K562 (cell line): ENCODE data around the gene RGS3. TPM values are rescaled to one million over a fixed set of nuclear protein-coding genes. Genes with fewer than 3 reads are reported as not detected.

Source experiments
- ARID2 ChIP-seq: fragments of 450-650 bp; IDR thresholded peaks from 2 replicates; pipeline ENCODE4 v1.6.1; 2017; ENCODE audit warnings: antibody characterized with exemption, mild to moderate bottlenecking
- ARNT ChIP-seq, 2 experiments: fragments of 450-650 bp; IDR thresholded peaks; 2 replicates each; pipeline ENCODE4 v1.6.1; 2016; ENCODE audit warnings: mild to moderate bottlenecking in 1 of 2
- BCL6 ChIP-seq: fragments of 250-450 bp; sonication (Bioruptor Pico); IDR thresholded peaks from 2 replicates; pipeline ENCODE4 v1.4.0; 2020
- CEBPG ChIP-seq, 3 experiments: fragments of 200-800 bp in 1 of 3; sonication (Bioruptor generic) in 1 of 3; sonication (generic) in 1 of 3; formaldehyde crosslinking in 1 of 3; IDR thresholded peaks in 2 of 3; conservative IDR thresholded peaks in 1 of 3; 2 replicates each; pipeline versions ENCODE4 v1.6.1 to v1.8.0; 2016 to 2022; ENCODE audit warnings: missing compliant biosample characterization in 2 of 3, missing genetic modification characterization in 2 of 3, mild to moderate bottlenecking in 1 of 3, missing genetic modification reagents in 1 of 3
- EGR1 ChIP-seq: fragments of 450-650 bp; conservative IDR thresholded peaks from 2 replicates; pipeline ENCODE4 v1.6.1; 2017; ENCODE audit warnings: mild to moderate bottlenecking
- FOSL1 ChIP-seq: fragments of 200-800 bp; sonication (Bioruptor generic); conservative IDR thresholded peaks from 2 replicates; pipeline ENCODE4 v1.6.1; 2016; ENCODE audit warnings: missing genetic modification characterization, missing compliant biosample characterization
- FOXA3 ChIP-seq, 2 experiments: fragments of 450-650 bp in 1 of 2; sonication (generic) in 1 of 2; formaldehyde crosslinking; IDR thresholded peaks in 1 of 2; conservative IDR thresholded peaks in 1 of 2; 2 replicates each; pipeline versions ENCODE4 v1.4.0 to v1.8.0; 2020 to 2022; ENCODE audit warnings: mild to moderate bottlenecking in 2 of 2, missing genetic modification reagents in 1 of 2
- NCOR1 ChIP-seq: fragments of 450-650 bp; IDR thresholded peaks from 2 replicates; pipeline ENCODE4 v1.6.1; 2016; ENCODE audit warnings: mild to moderate bottlenecking, moderate library complexity
- PHB2 ChIP-seq: fragments of 450-650 bp; IDR thresholded peaks from 2 replicates; pipeline ENCODE4 v1.6.1; 2017; ENCODE audit warnings: low read depth
- PPARD ChIP-seq: fragments of 250-450 bp; sonication (Bioruptor Pico); IDR thresholded peaks from 2 replicates; pipeline ENCODE4 v1.8.0; 2022; ENCODE audit warnings: inconsistent platforms, mild to moderate bottlenecking, moderate library complexity
- SMAD1 ChIP-seq: fragments of 150-350 bp; IDR thresholded peaks from 2 replicates; pipeline ENCODE4 v1.6.1; 2014; ENCODE audit warnings: low read length, low read depth; ENCODE audit not compliant: partially characterized antibody
- SMAD2 ChIP-seq: fragments of 150-350 bp; IDR thresholded peaks from 2 replicates; pipeline ENCODE4 v1.6.1; 2014; ENCODE audit warnings: low read depth, mild to moderate bottlenecking, low read length
- SRSF1 ChIP-seq: fragments of 200-400 bp; formaldehyde crosslinking; IDR thresholded peaks from 2 replicates; pipeline ENCODE4 v1.6.1; 2017; ENCODE audit warnings: mild to moderate bottlenecking, low read depth, low read length, moderate library complexity
- TEAD2 ChIP-seq: fragments of 450-650 bp; IDR thresholded peaks from 2 replicates; pipeline ENCODE4 v1.6.1; 2016; ENCODE audit warnings: missing genetic modification characterization, control low read depth, missing compliant biosample characterization
- ZFP1 ChIP-seq: fragments of 450-650 bp; formaldehyde crosslinking; IDR thresholded peaks from 2 replicates; pipeline ENCODE4 v1.4.0; 2020; ENCODE audit warnings: mild to moderate bottlenecking, mixed read lengths
- ZNF239 ChIP-seq: fragments of 250-450 bp; sonication (Bioruptor Pico); IDR thresholded peaks from 2 replicates; pipeline ENCODE4 v1.4.0; 2020; ENCODE audit warnings: mild to moderate bottlenecking
- ZNF431 ChIP-seq: sonication (generic); formaldehyde crosslinking; IDR thresholded peaks from 2 replicates; pipeline ENCODE4 v1.8.0; 2022; ENCODE audit warnings: mild to moderate bottlenecking, missing genetic modification reagents
- ZNF75A ChIP-seq: fragments of 450-650 bp; formaldehyde crosslinking; IDR thresholded peaks from 2 replicates; pipeline ENCODE4 v1.4.0; 2020; ENCODE audit warnings: mild to moderate bottlenecking
- polyA plus RNA-seq, 8 experiments: library from polyadenylated mRNA; depleted of rRNA in 4 of 8; stranded (reverse) in 5 of 8; unstranded in 3 of 8; fragments of >200 nt; fragmentation: Nextera tagmentation in 2 of 8; fragmentation: Illumina TruSeq in 1 of 8; extraction: Ambion mirVana in 2 of 8; extraction: Trizol in 1 of 8; gene quantifications; 2 replicates each; pipeline versions ENCODE4 v1.2.1 to v1.2.3, GENCODE V29; 2011 to 2014; ENCODE audit warnings: inconsistent platforms in 1 of 8, missing spikeins in 1 of 8
- total RNA-seq, 7 experiments: library from RNA; depleted of rRNA in 6 of 7; stranded (reverse); fragments of >200 nt in 6 of 7; fragmentation: Illumina TruSeq in 2 of 7; extraction: Trizol in 2 of 7; gene quantifications; 2 replicates each; pipeline versions ENCODE4 v1.2.1 to v1.2.3, GENCODE V29; 2011 to 2021; ENCODE audit warnings: low replicate concordance in 1 of 7
- TF ChIP-seq, protein P1 (sequence below): fragments of 200-800 bp; sonication (Bioruptor generic); IDR thresholded peaks from 2 replicates; pipeline ENCODE4 v1.6.1; 2017; ENCODE audit warnings: missing genetic modification characterization, missing compliant biosample characterization
- TF ChIP-seq, protein P2 (sequence below): sonication (generic); formaldehyde crosslinking; IDR thresholded peaks from 2 replicates; pipeline ENCODE4 v1.8.0; 2022; ENCODE audit warnings: mild to moderate bottlenecking, missing genetic modification reagents, borderline replicate concordance
- TF ChIP-seq, protein P3 (sequence below): fragments of 450-650 bp; formaldehyde crosslinking; IDR thresholded peaks from 2 replicates; pipeline ENCODE4 v1.4.0; 2022; ENCODE audit warnings: missing genetic modification characterization
- TF ChIP-seq, protein P4 (sequence below): fragments of 250-450 bp; sonication (Bioruptor Pico); IDR thresholded peaks from 2 replicates; pipeline ENCODE4 v1.8.0; 2021; ENCODE audit warnings: mild to moderate bottlenecking, moderate library complexity

The RGS3 gene
- total and polyA plus RNA-seq, 9 of the 15 experiments (the other 6 are each of a cell fraction or from before 2014, with no cell fraction given): 0.08 to 2.9 (median 0.95) TPM

DNA sequence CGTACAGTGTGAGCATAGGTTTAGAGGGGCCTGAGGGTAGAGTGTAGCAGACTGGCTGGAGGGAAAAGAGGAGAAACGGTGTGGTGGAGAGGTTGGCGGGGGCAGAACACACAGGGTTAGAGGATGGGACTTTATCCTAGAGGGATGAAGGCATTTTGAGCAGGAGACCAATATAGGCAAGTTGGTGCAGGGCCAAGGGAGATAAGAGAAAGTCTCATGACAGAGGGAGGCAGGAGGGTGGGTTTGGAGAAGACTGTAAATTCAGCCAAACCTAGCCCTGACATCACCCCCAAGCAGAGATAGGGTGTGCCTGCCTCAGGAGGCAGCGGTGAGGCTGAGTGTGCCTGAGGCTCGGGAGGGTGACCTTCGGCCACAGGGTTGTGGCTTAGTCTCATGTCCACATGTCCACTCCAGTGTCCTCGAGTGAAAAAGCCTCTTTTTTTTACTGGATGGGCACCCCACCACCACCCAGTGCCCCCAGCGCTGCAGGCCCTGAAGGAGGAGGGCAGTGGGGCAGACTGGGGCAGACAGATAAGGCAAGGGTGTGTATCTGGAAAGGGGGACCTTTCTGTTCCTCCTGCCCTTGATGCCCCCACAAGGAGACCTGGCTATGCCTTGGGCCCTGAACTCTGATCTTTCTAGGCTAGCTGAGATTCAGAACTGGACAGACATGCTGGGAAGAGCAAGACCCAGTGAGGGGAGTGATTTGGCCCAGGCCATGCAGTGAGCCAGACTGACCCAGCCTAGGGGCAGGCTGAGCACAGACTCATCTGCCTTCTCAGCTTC is 108.7 kb downstream of the RGS3 start (continued):
- no peak for TF ChIP-seq FOSL1 (tag)
- no peak for TF ChIP-seq FOXA3 (CRISPR knock-in tag; conservative IDR thresholded peaks at IDR 0.05 in 1 of 2, IDR thresholded peaks at IDR 0.05 in 1 of 2)
- TF ChIP-seq, protein P1, sequence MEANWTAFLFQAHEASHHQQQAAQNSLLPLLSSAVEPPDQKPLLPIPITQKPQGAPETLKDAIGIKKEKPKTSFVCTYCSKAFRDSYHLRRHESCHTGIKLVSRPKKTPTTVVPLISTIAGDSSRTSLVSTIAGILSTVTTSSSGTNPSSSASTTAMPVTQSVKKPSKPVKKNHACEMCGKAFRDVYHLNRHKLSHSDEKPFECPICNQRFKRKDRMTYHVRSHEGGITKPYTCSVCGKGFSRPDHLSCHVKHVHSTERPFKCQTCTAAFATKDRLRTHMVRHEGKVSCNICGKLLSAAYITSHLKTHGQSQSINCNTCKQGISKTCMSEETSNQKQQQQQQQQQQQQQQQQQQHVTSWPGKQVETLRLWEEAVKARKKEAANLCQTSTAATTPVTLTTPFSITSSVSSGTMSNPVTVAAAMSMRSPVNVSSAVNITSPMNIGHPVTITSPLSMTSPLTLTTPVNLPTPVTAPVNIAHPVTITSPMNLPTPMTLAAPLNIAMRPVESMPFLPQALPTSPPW (CRISPR knock-in tag): peak; percentile 74
- TF ChIP-seq BCL6 (CRISPR knock-in tag): no peak
- no peak for TF ChIP-seq PPARD (CRISPR knock-in tag)
- TF ChIP-seq PHB2: no peak
- TF ChIP-seq, protein P2, sequence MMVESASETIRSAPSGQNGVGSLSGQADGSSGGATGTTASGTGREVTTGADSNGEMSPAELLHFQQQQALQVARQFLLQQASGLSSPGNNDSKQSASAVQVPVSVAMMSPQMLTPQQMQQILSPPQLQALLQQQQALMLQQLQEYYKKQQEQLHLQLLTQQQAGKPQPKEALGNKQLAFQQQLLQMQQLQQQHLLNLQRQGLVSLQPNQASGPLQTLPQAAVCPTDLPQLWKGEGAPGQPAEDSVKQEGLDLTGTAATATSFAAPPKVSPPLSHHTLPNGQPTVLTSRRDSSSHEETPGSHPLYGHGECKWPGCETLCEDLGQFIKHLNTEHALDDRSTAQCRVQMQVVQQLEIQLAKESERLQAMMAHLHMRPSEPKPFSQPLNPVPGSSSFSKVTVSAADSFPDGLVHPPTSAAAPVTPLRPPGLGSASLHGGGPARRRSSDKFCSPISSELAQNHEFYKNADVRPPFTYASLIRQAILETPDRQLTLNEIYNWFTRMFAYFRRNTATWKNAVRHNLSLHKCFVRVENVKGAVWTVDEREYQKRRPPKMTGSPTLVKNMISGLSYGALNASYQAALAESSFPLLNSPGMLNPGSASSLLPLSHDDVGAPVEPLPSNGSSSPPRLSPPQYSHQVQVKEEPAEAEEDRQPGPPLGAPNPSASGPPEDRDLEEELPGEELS (CRISPR knock-in tag): no peak
- TF ChIP-seq ZNF431: no peak
- no peak for TF ChIP-seq SMAD2
- TF ChIP-seq ARNT (IDR thresholded peaks at IDR 0.05): no peak
- no peak for TF ChIP-seq ZFP1 (CRISPR knock-in tag)
- no peak for TF ChIP-seq CEBPG (CRISPR knock-in tag; IDR thresholded peaks at IDR 0.05)
- TF ChIP-seq CEBPG (tag; conservative IDR thresholded peaks at IDR 0.05 in 1 of 2, IDR thresholded peaks at IDR 0.05 in 1 of 2): no peak
- TF ChIP-seq ZNF75A (CRISPR knock-in tag): no peak
- no peak for TF ChIP-seq EGR1
- TF ChIP-seq TEAD2 (tag): no peak
- TF ChIP-seq, protein P3, sequence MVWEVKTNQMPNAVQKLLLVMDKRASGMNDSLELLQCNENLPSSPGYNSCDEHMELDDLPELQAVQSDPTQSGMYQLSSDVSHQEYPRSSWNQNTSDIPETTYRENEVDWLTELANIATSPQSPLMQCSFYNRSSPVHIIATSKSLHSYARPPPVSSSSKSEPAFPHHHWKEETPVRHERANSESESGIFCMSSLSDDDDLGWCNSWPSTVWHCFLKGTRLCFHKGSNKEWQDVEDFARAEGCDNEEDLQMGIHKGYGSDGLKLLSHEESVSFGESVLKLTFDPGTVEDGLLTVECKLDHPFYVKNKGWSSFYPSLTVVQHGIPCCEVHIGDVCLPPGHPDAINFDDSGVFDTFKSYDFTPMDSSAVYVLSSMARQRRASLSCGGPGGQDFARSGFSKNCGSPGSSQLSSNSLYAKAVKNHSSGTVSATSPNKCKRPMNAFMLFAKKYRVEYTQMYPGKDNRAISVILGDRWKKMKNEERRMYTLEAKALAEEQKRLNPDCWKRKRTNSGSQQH (CRISPR knock-in tag): 0 out of 2 replicates have a peak, but pooled peaks have one; percentile 52
- TF ChIP-seq, protein P4, sequence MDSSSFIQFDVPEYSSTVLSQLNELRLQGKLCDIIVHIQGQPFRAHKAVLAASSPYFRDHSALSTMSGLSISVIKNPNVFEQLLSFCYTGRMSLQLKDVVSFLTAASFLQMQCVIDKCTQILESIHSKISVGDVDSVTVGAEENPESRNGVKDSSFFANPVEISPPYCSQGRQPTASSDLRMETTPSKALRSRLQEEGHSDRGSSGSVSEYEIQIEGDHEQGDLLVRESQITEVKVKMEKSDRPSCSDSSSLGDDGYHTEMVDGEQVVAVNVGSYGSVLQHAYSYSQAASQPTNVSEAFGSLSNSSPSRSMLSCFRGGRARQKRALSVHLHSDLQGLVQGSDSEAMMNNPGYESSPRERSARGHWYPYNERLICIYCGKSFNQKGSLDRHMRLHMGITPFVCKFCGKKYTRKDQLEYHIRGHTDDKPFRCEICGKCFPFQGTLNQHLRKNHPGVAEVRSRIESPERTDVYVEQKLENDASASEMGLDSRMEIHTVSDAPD (CRISPR knock-in tag): no peak
- TF ChIP-seq SRSF1: no peak
- 0 out of 2 replicates have a peak, but pooled peaks have one; percentile 12 for TF ChIP-seq NCOR1
- no peak for TF ChIP-seq ZNF239 (CRISPR knock-in tag)
- no peak for TF ChIP-seq ARID2
- TF ChIP-seq SMAD1: no peak
